OCI-LY7 (cell line): ENCODE results near the gene C5orf58. TPM values are rescaled to one million over a fixed set of nuclear protein-coding genes. Genes with fewer than 3 reads are reported as not detected.

Experiments
- BruUV-seq: library from RNA; stranded (reverse); fragments of 400-500 nt; replicated peaks from 2 replicates; lab custom pipeline; 2021; lab: Mats Ljungman, UMichigan
- CTCF ChIA-PET: fragments of 300-600 bp; sonication (Branson Sonifier 250); formaldehyde crosslinking; loops from one replicate; lab custom pipeline; 2022; ENCODE audit warnings: antibody characterized with exemption; ENCODE audit not compliant: unreplicated experiment; lab: Charles Lee
- POLR2A ChIA-PET: fragments of 300-600 bp; sonication (Branson Sonifier 250); formaldehyde crosslinking; loops from one replicate; lab custom pipeline; 2022; ENCODE audit warnings: antibody characterized with exemption; lab: Charles Lee
- DNase-seq: peaks from one replicate; pipeline ENCODE4 v3.0.0-alpha.2; 2015; ENCODE audit warnings: low spot score
- H2AFZ ChIP-seq: fragments of 200-600 bp; sonication (generic), shearing (Covaris generic); 2 replicates; pipeline ENCODE4 v1.6.1; 2014; ENCODE audit warnings: mild to moderate bottlenecking, antibody characterized with exemption, low read length, moderate library complexity
- H3K27ac ChIP-seq: fragments of 200-600 bp; sonication (generic); 2 replicates; pipeline ENCODE4 v1.5.1; 2014; ENCODE audit warnings: mixed run types, low read depth, mild to moderate bottlenecking, moderate library complexity, low read length, inconsistent platforms; ENCODE audit not compliant: poor library complexity, severe bottlenecking
- H3K36me3 ChIP-seq: fragments of 200-600 bp; sonication (generic); 2 replicates; pipeline ENCODE4 v1.6.1; 2014; ENCODE audit warnings: mild to moderate bottlenecking, antibody characterized with exemption, low read length, moderate library complexity, mixed read lengths; ENCODE audit not compliant: insufficient read depth
- H3K4me1 ChIP-seq: fragments of 200-600 bp; sonication (generic); 2 replicates; pipeline ENCODE4 v1.5.1; 2014; ENCODE audit warnings: mild to moderate bottlenecking, low read length; ENCODE audit not compliant: insufficient read depth, poor library complexity, severe bottlenecking
- H3K4me2 ChIP-seq: fragments of 200-600 bp; sonication (generic); 2 replicates; pipeline ENCODE4 v1.6.1; 2014; ENCODE audit warnings: mild to moderate bottlenecking, low read length
- H3K4me3 ChIP-seq: fragments of 200-600 bp; sonication (generic); 2 replicates; pipeline ENCODE4 v1.5.1; 2014; ENCODE audit warnings: mild to moderate bottlenecking, low read depth, low read length; ENCODE audit not compliant: poor library complexity, severe bottlenecking
- H3K79me2 ChIP-seq: fragments of 200-600 bp; sonication (generic); 2 replicates; pipeline ENCODE4 v1.6.1; 2016; ENCODE audit warnings: low read depth, mild to moderate bottlenecking, low read length, moderate library complexity, mixed read lengths; ENCODE audit not compliant: insufficient read depth
- H3K9me2 ChIP-seq: fragments of 200-600 bp; sonication (generic); 2 replicates; pipeline ENCODE4 v1.6.1; 2016; ENCODE audit warnings: mild to moderate bottlenecking, low read length, mixed read lengths; ENCODE audit not compliant: insufficient read depth
- H3K9me3 ChIP-seq: fragments of 200-600 bp; sonication (generic); 2 replicates; pipeline ENCODE4 v1.6.1; 2014; ENCODE audit warnings: mild to moderate bottlenecking, mixed run types, low read length, mixed read lengths
- H4K20me1 ChIP-seq: fragments of 200-600 bp; sonication (generic); 2 replicates; pipeline ENCODE4 v1.6.1; 2014; ENCODE audit warnings: mild to moderate bottlenecking, antibody characterized with exemption, low read length, moderate library complexity, mixed read lengths; ENCODE audit not compliant: insufficient read depth
- CTCF ChIP-seq: fragments of 200-600 bp; sonication (generic); conservative IDR thresholded peaks from 2 replicates; pipeline ENCODE4 v1.5.1; 2014; ENCODE audit warnings: mild to moderate bottlenecking, antibody characterized with exemption, low read length, moderate library complexity, mixed read lengths
- EZH2phosphoT487 ChIP-seq: fragments of 200-600 bp; sonication (generic); IDR thresholded peaks from 2 replicates; pipeline ENCODE4 v1.6.1; 2018; ENCODE audit warnings: low read depth, borderline replicate concordance, mild to moderate bottlenecking, mixed run types, antibody characterized with exemption, low read length, moderate library complexity, mixed read lengths
- intact Hi-C: fragments of 100-400 bp; cut with micrococcal nuclease; formaldehyde crosslinking; loops from one replicate; pipeline ENCODE4 v1.10.0; 2022; ENCODE audit not compliant: unreplicated experiment
- total RNA-seq, 2 experiments: library from RNA; depleted of rRNA in 1 of 2; stranded (reverse); fragments of >200 nt in 1 of 2; shearing (Covaris generic) in 1 of 2; gene quantifications; 2 replicates each; pipeline ENCODE4 v1.2.3, GENCODE V29; 2014 to 2022

Gene C5orf58
- total RNA-seq, 2 experiments from 2014 or later, result not detected

GRCh38 chr5:170276140-170276539 is 43.4 kb downstream of the C5orf58 start:
- POLR2A ChIA-PET, result interaction anchor here (1.4 kb wide), 1 partner anchor 59 kb away, joined by 3 read pairs; no protein-coding TSS in a partner anchor
- no TSS peak for BruUV-seq
- intact Hi-C loops, result no loop called here
- Histone ChIP-seq H3K4me3 (no peak overlapping the region), H3K36me3 (no peaks in the 10 kb centered on the region), H3K9me2 (no peaks in the 10 kb centered on the region), H3K9me3 (no peaks in the 10 kb centered on the region), H3K79me2 (no peaks in the 10 kb centered on the region), H3K27ac (no peak overlapping the region), H4K20me1 (no peaks in the 10 kb centered on the region), H3K4me2 (no peak overlapping the region), H3K4me1 (peaks cover 28% of the 10 kb centered on the region), H2AFZ (no peak overlapping the region)
- CTCF ChIA-PET, result interaction anchor here (0.6 kb wide), 1 partner anchor 168 kb away, joined by 5 read pairs; no protein-coding TSS in a partner anchor
- DNase-seq, result no peak
- TF ChIP-seq CTCF, result no peak
- no peak for TF ChIP-seq EZH2phosphoT487

DNA sequence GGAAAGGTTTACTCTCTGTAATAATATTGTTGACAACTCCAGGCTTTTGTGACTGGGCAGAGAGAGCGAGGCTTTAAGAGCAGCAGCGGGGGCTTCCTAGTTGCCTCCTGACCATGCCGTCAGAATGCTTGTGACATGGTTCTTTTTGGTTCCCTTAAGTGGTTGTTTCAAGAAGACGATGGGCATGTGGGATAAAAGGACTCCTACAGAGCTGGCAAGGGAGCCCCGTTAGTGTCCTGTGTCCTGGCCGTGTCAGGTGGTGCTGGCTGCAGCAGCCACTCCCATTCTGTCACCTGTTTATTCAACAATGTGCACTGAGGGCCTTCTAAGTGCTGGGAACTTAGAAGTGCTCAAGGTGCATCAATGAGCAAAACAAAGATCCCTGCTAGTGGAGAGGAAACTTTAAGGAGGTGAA is 45.1 kb downstream of the C5orf58 start:
- POLR2A ChIA-PET, result interaction anchor here (1.2 kb wide), 1 partner anchor 14 kb away, joined by 4 read pairs; no protein-coding TSS in a partner anchor
- intact Hi-C loops, result loop anchor here (2.0 kb wide), 2 partner anchors 15 to 53 kb away; no protein-coding TSS in a partner anchor
- no peaks in the 10 kb centered on the region for H3K9me2 ChIP-seq
- CTCF ChIA-PET, result no interaction called here
- H3K4me1 ChIP-seq, result peaks cover 28% of the 10 kb centered on the region
- no peaks in the 10 kb centered on the region for H4K20me1 ChIP-seq
- H3K79me2 ChIP-seq, result no peaks in the 10 kb centered on the region
- H3K4me2 ChIP-seq, result peak overlapping the region; percentile 37
- peak; percentile 47 for DNase-seq
- TF ChIP-seq EZH2phosphoT487, result no peak
- TF ChIP-seq CTCF, result no peak
- H3K9me3 ChIP-seq, result no peaks in the 10 kb centered on the region
- no TSS peak for BruUV-seq
- peak overlapping the region; percentile 51; the same call in 1 of the 2 replicates for H2AFZ ChIP-seq
- no peak overlapping the region for H3K4me3 ChIP-seq
- H3K27ac ChIP-seq, result peak overlapping the region; percentile 15
- H3K36me3 ChIP-seq, result no peaks in the 10 kb centered on the region
